ENCODE measurements around the gene CUZD1. TPM values are rescaled to one million over a fixed set of nuclear protein-coding genes. Genes with fewer than 3 reads are reported as not detected.

CUZD1 gene
- total and polyA plus RNA-seq, 2 experiments from 2014 or later = 3.1 to 4.1 TPM

DNA sequence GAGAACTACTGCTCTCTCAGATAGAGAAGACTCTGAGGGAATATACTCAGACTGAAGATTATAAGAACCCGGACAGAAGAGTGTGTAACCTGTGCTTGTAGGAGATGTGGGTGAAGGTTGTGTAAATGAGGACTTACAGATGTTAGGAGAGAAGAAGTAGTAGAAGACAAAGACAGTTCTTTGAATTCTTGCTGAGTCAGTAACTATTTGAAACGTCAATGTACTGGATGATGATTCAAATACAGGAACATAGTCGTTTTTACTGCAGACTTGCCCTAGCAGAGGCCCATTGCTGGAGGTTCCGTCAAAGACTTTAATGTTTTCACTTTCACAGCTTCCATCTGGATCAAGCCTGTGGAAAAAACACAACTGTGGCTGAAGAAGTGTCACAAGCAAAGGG, 6.8 kb downstream of the CUZD1 start (continued):
- TF ChIP-seq CTCF (conservative IDR thresholded peaks at IDR 0.05; ENCODE audit: low read depth in 2 of 2) (no peak), NANOG (IDR thresholded peaks at IDR 0.05; ENCODE audit: borderline replicate concordance) (no peak), STAT1 (IDR thresholded peaks at IDR 0.05; ENCODE audit: unreplicated experiment) (no peak), JUNB (IDR thresholded peaks at IDR 0.05; ENCODE audit: unreplicated experiment) (no peak), CREB1 (CRISPR knock-in tag; IDR thresholded peaks at IDR 0.05; ENCODE audit: low read depth) (no peak), ZNF114 (CRISPR knock-in tag; IDR thresholded peaks at IDR 0.05) (no peak)

GRCh38 chr10:122835908-122836307, 9.7 kb downstream of the CUZD1 start:
- peaks cover 6% of the 10 kb centered on the region; the same call in 1 of the 2 replicates for H3K36me3 ChIP-seq (ENCODE audit: insufficient read depth)
- H3K27ac ChIP-seq (ENCODE audit: low read depth) = no peak overlapping the region
- H3K36me3 Mint-ChIP-seq (ENCODE audit: low read depth) = peaks cover 74% of the 10 kb centered on the region
- TF ChIP-seq EZH2 (IDR thresholded peaks at IDR 0.05; ENCODE audit: low read depth, unreplicated experiment) (no peak), ZNF331 (CRISPR knock-in tag; IDR thresholded peaks at IDR 0.05; ENCODE audit: low read depth) (no peak), CREB1 (CRISPR knock-in tag; IDR thresholded peaks at IDR 0.05; ENCODE audit: low read depth) (no peak), STAT1 (IDR thresholded peaks at IDR 0.05; ENCODE audit: unreplicated experiment) (no peak), EZH2phosphoT487 (IDR thresholded peaks at IDR 0.05; ENCODE audit: unreplicated experiment) (no peak), ZNF114 (CRISPR knock-in tag; IDR thresholded peaks at IDR 0.05) (no peak), POLR2AphosphoS5 (IDR thresholded peaks at IDR 0.05; ENCODE audit: low read depth) (no peak), CTCF (conservative IDR thresholded peaks at IDR 0.05; ENCODE audit: low read depth in 2 of 2) (no peak)
- TF ChIP-seq, protein P1, sequence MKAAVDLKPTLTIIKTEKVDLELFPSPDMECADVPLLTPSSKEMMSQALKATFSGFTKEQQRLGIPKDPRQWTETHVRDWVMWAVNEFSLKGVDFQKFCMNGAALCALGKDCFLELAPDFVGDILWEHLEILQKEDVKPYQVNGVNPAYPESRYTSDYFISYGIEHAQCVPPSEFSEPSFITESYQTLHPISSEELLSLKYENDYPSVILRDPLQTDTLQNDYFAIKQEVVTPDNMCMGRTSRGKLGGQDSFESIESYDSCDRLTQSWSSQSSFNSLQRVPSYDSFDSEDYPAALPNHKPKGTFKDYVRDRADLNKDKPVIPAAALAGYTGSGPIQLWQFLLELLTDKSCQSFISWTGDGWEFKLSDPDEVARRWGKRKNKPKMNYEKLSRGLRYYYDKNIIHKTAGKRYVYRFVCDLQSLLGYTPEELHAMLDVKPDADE (IDR thresholded peaks at IDR 0.05) = no peak
- TF ChIP-seq, protein P2, sequence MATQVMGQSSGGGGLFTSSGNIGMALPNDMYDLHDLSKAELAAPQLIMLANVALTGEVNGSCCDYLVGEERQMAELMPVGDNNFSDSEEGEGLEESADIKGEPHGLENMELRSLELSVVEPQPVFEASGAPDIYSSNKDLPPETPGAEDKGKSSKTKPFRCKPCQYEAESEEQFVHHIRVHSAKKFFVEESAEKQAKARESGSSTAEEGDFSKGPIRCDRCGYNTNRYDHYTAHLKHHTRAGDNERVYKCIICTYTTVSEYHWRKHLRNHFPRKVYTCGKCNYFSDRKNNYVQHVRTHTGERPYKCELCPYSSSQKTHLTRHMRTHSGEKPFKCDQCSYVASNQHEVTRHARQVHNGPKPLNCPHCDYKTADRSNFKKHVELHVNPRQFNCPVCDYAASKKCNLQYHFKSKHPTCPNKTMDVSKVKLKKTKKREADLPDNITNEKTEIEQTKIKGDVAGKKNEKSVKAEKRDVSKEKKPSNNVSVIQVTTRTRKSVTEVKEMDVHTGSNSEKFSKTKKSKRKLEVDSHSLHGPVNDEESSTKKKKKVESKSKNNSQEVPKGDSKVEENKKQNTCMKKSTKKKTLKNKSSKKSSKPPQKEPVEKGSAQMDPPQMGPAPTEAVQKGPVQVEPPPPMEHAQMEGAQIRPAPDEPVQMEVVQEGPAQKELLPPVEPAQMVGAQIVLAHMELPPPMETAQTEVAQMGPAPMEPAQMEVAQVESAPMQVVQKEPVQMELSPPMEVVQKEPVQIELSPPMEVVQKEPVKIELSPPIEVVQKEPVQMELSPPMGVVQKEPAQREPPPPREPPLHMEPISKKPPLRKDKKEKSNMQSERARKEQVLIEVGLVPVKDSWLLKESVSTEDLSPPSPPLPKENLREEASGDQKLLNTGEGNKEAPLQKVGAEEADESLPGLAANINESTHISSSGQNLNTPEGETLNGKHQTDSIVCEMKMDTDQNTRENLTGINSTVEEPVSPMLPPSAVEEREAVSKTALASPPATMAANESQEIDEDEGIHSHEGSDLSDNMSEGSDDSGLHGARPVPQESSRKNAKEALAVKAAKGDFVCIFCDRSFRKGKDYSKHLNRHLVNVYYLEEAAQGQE (IDR thresholded peaks at IDR 0.05; ENCODE audit: unreplicated experiment) = no peak

More at GRCh38 chr10:122835908-122836307, 9.7 kb downstream of the CUZD1 start:
- ATAC-seq = no peak
- no peak for DNase-seq (ENCODE audit: low spot score)
- Histone ChIP-seq H2AFZ (no peak overlapping the region), H3K79me2 (replicated peaks; ENCODE audit: insufficient read depth) (no peaks in the 10 kb centered on the region), H3K4me1 (ENCODE audit: insufficient read depth) (no peaks in the 10 kb centered on the region), H4K20me1 (replicated peaks; ENCODE audit: insufficient read depth) (no peaks in the 10 kb centered on the region), H3K4me3 (no peak overlapping the region), H3F3A (replicated peaks; ENCODE audit: low read depth) (no peaks in the 10 kb centered on the region), H3K4me2 (no peak overlapping the region), H3K9me2 (ENCODE audit: insufficient read depth) (peaks cover 3% of the 10 kb centered on the region; the same call in 1 of the 2 replicates), H3K27me3 (ENCODE audit: insufficient read depth) (no peaks in the 10 kb centered on the region)
- Mint-ChIP-seq H3K27me3 (ENCODE audit: insufficient read depth, low read depth, poor library complexity) (peaks cover 2% of the 10 kb centered on the region), H3K4me3 (no peak overlapping the region), H3K9me3 (no peaks in the 10 kb centered on the region), H3K4me1 (no peaks in the 10 kb centered on the region), H3K27ac (no peak overlapping the region)
